ENCODE data around the gene KIAA1328.

GRCh38 chr18:36851202-36851590 is 22.3 kb downstream of the KIAA1328 start:
- TF ChIP-seq CTCF (IDR thresholded peaks at IDR 0.05 in 4 of 5, conservative IDR thresholded peaks at IDR 0.05 in 1 of 5): no peak
- TF ChIP-seq POLR2A (IDR thresholded peaks at IDR 0.05): no peak
